ENCODE data around the gene PRR5.
"Not testable (repeated sequence)": the region's sequence is repeated elsewhere in the genome, so short reads cannot be mapped to it uniquely, and the experiment has no call there.

The PRR5 gene

DNA sequence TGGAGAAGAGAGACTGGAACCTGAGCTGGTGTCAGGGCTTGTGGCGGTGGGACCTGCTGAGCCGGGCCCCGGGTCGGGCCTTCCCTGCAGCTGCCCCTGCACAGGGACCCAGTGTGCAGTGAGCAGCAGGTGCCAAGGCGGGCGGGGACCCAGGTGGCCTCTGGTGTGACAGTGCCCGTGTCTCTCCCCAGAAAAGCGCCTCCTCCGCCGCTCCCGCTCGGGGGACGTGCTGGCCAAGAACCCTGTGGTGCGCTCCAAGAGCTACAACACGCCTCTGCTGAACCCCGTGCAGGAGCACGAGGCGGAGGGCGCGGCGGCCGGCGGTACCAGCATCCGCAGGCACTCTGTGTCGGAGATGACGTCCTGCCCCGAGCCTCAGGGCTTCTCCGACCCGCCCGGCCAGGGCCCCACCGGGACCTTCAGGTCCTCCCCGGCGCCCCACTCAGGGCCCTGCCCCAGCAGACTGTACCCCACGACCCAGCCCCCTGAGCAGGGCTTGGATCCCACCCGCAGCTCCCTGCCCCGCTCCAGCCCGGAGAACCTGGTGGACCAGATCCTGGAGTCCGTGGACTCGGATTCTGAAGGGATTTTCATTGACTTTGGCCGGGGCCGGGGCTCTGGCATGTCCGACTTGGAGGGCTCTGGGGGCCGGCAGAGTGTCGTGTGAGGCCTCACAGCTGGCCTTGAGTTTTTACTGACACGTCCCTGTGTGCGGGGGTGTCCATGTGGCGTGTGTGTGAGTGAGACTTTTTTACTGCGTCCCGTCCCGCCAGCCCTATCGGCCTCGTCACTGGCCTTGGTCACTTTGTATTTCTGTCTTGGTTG, 34.8 kb downstream of the PRR5 start:
- DNase-seq (ENCODE audit: low spot score): no peak
- in situ Hi-C loops (cut with MboI; ENCODE audit: low sequenced_read_pairs, unreplicated experiment): loop anchor here (5.0 kb wide), 1 partner anchor 39 kb away; no protein-coding TSS in a partner anchor
- no peak for TF ChIP-seq CTCF (IDR thresholded peaks at IDR 0.05; ENCODE audit: borderline replicate concordance, control extremely low read depth, extremely low read depth, insufficient read depth, missing control alignments)

GRCh38 chr22:44737406-44738346, 35.7 kb downstream of the PRR5 start:
- no peak for DNase-seq (ENCODE audit: low spot score)
- in situ Hi-C loops (cut with MboI; ENCODE audit: low sequenced_read_pairs, unreplicated experiment): loop anchor here (5.0 kb wide), 1 partner anchor 40 kb away; no protein-coding TSS in a partner anchor
- TF ChIP-seq CTCF (IDR thresholded peaks at IDR 0.05; ENCODE audit: borderline replicate concordance, control extremely low read depth, extremely low read depth, insufficient read depth, missing control alignments): no peak

GRCh38 chr22:44738347-44738715, 36.3 kb downstream of the PRR5 start:
- no peak for TF ChIP-seq CTCF (IDR thresholded peaks at IDR 0.05; ENCODE audit: borderline replicate concordance, control extremely low read depth, extremely low read depth, insufficient read depth, missing control alignments)

DNA sequence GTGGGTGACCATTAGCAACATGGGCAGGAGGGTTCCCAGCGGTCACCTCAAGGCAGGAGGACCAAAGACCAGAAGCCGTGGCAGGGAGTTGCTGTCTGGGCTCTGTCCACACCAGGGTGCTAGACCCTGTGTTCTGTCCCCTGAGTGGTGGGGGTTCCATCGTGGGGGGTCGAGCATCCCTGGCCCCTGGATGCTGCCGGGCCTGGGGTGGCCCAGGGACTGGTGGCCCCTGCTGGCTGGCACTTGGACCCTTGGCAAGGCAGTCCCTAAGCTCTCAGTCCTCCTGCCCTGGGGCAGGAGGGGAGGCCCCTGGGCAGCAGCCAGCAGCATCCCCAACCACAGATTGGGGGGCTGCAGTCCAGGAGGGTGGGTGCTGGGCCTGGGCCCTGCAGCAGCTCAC, 37.0 kb downstream of the PRR5 start:
- DNase-seq (ENCODE audit: low spot score): no peak
- no peak for TF ChIP-seq CTCF (IDR thresholded peaks at IDR 0.05; ENCODE audit: borderline replicate concordance, control extremely low read depth, extremely low read depth, insufficient read depth, missing control alignments)
- in situ Hi-C loops (cut with MboI; ENCODE audit: low sequenced_read_pairs, unreplicated experiment): loop anchor here (5.0 kb wide), 1 partner anchor 42 kb away; no protein-coding TSS in a partner anchor

More at GRCh38 chr22:44738347-44738715, 36.3 kb downstream of the PRR5 start:
- no peak for DNase-seq (ENCODE audit: low spot score)
- in situ Hi-C loops (cut with MboI; ENCODE audit: low sequenced_read_pairs, unreplicated experiment): loop anchor here (5.0 kb wide), 1 partner anchor 41 kb away; no protein-coding TSS in a partner anchor

DNA sequence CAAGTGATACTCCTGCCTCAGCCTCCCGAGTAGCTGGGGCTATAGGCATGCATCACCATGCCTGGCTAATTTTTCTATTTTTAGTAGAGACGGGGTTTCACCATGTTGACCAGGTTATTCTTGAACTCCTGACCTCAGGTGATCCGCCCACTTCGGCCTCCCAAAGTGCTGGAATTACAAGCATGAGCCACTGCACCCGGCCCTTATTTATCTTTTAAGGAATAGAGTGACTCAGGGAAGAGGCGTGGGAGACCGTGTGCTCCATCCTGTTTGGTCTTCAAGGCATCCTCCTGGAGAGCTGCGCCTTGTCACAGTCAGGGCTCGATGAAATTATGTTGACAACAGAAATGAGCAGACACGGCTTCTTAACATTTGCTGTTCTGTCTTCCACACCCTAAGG, 37.7 kb downstream of the PRR5 start:
- DNase-seq (ENCODE audit: low spot score): not testable (repeated sequence)
- in situ Hi-C loops (cut with MboI; ENCODE audit: low sequenced_read_pairs, unreplicated experiment): loop anchor here (5.0 kb wide), 1 partner anchor 42 kb away; no protein-coding TSS in a partner anchor

- in situ Hi-C loops (cut with MboI; ENCODE audit: low sequenced_read_pairs, unreplicated experiment): no loop called here
- no peak for TF ChIP-seq CTCF (IDR thresholded peaks at IDR 0.05; ENCODE audit: borderline replicate concordance, control extremely low read depth, extremely low read depth, insufficient read depth, missing control alignments)
- no peak for DNase-seq (ENCODE audit: low spot score)
These were observed 38.3 kb downstream of the PRR5 start for GRCh38 chr22:44740307-44740706.
